Hematopoietic multipotent progenitor cell treated with erythropoietin and hydrocortisone succinate and interleukin-3 and kit ligand, for 6 days (in vitro differentiated cells): ENCODE measurements around the gene CRPPA.
"Not testable (repeated sequence)": the region's sequence is repeated elsewhere in the genome, so short reads cannot be mapped to it uniquely, and the experiment has no call there.

Source experiments
- DNase-seq: peaks from one replicate; pipeline ENCODE4 v3.0.0-alpha.2; 2015

The CRPPA gene

GRCh38 chr7:16421333-16422102, at the start of gene CRPPA:
TSS of gene CRPPA (minus strand) at chr7:16421538. CDS start at chr7:16421322, 216 bp downstream.
- DNase-seq = peak; percentile 62

GRCh38 chr7:16465469-16466361, 44.4 kb upstream of the CRPPA start, which contains the start of gene SOSTDC1:
TSS of gene SOSTDC1 (minus strand) at chr7:16465738. CDS start at chr7:16465668, 70 bp downstream.
- peak; percentile 13 for DNase-seq

DNA sequence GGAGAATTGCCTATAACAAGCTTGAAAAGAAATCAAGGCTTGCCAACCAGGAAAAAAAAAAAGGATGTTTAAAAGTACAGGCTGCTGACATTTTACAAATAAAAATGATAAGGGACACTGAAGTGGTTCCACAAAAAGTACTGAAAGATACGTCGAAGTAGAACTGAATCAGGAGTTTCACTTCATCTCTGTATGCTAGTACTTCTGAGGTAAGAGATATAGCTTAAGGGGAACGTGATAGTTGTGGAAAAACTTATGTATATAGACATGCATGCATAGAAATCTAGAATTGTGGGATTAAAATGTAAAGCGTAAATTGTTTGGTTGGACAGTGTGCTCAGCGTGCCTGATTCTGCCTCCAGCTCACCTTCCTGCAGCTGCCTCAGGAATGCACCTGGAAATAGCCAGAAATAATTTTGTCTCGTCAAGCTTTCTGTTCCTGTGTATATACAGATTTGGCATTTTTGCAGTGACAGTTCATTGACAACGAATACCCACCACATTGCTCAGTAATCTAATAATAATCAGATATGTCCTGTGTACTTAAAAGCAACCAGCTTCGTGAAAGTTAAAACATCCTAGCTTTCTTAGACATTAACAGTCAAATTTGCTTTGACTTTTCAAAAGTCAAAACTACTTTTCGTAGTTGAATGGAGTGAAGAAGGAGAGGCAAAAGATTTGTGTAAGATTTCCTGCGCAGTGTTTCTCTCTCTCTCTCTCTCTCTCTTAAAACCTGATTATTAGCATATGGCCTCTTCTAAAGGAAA, 42.8 kb upstream of the CRPPA start:
- DNase-seq = no peak

GRCh38 chr7:16463520-16463919, 42.2 kb upstream of the CRPPA start:
- DNase-seq = no peak

GRCh38 chr7:16462431-16462889, 41.1 kb upstream of the CRPPA start:
- no peak for DNase-seq

DNA sequence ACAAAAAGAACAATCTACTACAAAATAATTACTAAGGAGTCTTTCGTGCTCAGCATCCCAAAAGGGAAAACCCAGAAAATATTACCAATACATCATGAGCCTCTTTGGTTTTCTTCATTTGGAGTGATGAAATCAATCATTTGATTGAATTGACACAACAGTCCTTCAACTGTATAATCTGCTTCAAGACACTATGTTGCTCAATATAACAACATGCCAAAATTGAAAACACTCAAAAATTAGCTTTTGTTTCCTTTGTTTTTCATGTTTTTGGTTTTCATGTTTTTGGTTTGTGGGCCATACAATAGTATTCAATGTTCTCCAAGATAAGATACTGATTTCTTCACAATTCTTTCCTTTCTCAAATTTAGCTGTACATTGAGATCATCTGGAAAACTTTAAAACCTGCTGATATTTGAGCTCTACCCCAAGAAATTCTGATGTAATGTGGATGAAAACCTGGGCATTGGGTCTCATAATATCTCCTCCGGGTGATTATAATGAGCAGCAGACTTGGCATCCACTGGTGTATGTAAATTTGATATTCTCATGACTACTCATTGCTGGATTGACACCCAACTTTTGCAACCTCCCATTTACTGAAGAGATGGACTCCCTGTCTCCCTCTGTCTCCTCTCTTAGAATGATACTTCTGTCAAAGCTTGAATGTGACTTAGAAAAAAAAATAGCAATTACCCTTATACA, 39.6 kb upstream of the CRPPA start:
- DNase-seq = no peak

GRCh38 chr7:16456303-16456702, 35.0 kb upstream of the CRPPA start:
- not testable (repeated sequence) for DNase-seq

DNA sequence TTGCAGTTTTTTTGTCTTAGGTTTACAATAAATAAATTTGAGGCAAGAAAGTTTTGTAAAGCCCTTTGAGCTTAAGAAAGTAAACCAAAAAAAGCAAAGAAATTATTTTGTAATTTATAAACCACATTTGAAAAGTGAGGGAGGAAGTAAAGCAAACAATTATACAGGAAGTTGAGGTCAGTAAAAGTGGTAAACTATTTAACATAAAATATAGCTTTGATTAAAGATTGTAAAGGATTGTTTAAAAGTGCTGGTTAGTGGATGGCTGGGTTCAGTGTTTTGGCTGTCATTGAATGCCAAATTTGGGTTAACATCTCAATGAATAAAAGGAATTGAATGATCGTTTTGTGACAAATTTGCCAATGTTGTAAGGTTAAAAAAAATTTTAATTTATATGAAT, 34.3 kb upstream of the CRPPA start:
- peak; percentile 9 for DNase-seq

DNA sequence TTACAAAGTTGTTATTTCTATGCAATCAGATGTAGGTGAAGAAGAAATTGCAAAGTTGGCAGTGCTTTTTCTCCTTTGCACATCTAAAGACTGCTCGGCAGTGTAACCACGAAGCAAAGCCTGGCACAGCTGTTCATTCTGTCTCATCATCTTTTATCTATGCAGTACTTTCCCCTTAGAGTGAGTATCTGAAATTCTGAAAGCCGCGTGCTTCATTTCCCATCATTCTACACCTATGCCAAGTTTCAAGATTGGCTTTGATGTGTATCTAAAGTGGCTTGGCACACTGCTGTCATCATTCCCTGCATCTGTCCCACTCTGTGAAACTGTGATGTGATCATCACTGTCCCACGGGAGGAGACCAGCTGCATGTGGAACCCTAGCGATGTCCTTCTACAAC, 29.0 kb upstream of the CRPPA start:
- DNase-seq = no peak

- no peak for DNase-seq
These were observed 26.5 kb upstream of the CRPPA start for GRCh38 chr7:16447876-16448275.

GRCh38 chr7:16446508-16446907, 25.2 kb upstream of the CRPPA start:
- DNase-seq = no peak

DNA sequence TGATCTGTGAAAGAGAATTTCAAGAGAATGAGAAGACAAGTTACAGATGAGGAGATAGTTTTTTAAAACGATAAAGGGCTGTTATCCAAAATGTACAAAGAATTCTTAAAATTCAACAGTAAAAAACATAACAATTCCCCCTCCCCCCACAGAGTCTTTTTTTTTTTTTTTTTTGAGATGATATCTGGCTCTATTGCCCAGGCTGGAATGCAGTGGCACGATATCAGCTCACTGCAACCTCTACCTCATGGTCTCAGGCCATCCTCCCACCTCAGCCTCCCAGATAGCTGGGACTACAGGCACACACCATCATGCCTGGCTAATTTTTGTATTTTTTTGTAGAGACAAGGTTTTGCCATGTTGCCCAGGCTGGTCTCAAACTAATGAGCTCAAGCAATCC, 22.5 kb upstream of the CRPPA start:
- not testable (repeated sequence) for DNase-seq

GRCh38 chr7:16438988-16439387, 17.6 kb upstream of the CRPPA start:
- DNase-seq = no peak

DNA sequence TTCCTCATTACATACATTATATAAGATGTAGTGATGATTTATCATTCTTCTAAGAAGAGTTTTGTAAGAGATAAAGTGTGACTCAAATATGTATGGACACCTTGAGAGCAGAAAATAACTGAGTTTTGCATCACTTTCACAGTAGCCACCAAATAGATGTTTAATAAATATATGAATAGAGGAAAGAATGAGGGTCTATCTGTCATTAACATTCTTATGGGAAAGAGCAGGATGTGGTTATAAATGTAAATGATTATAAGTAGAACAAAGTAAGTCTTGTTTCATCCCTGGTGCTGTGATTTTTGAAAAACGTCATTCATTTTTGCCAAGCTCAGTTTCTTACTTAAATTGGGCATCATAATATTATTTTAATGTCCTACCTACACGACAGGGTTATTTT, 15.0 kb upstream of the CRPPA start:
- no peak for DNase-seq

DNA sequence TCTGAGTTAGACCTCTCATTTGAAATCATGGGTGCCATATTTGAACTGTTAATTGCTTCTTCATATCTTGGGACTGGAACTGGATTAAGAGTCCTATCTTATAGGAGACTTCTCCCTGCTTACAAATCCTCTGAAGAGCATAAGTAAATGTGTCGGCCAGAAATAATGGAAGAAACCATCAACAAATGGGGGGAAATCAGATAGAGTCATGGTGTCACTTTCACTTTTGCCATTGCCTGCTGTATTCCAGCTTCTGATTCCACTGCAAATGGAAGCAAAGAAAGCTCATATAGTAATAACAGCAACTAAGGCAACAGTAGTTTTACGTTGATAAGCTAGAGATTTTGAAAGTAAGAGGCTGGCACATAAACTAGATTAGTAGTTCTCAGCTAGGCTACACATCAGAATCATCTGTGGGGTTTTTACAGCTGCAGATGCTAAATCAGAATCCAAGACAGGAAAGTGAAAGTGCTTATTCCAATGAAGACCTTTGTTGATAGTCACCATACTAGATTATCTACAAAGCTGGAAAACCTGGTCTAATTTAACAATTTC, 12.3 kb upstream of the CRPPA start:
- no peak for DNase-seq

- DNase-seq = no peak
These were observed 11.0 kb upstream of the CRPPA start for GRCh38 chr7:16432425-16432731.

DNA sequence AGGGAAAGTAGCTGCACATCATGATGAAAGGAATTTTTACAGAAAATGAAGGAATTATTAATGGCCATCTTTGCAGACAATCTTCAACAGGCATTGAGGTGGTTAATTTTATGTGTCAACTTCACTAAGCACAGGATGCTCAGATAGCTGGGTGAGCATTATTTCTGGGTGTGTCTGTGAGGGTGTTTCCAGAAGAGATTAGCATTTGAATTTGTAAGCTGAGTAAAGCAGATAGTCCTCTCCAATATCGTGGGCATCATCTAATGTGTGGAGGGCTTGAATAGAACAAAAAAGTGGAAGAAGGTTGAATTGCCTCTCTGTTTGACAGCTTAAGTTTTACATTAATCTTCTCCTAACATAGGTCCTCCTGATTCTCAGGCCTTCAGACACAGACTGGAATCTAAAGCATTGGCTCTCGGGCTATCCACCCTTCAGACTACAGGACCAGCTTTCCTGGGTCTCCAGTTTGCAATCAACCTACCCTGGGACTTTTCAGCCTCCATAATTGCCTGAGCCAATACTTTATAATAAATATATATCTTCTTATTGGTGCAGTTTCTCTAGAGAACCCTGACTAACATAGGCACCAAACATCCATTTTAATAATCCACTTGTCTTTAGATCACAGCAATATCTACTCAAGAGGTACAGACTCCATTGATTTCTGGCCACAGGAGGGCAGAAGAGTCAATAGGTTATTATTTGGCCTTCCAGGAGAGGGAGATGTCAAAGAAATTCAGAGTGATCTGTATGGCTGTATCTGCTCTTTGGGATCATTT, 10.5 kb upstream of the CRPPA start:
- peak; percentile 77 for DNase-seq

- DNase-seq = no peak
These were observed 8.8 kb upstream of the CRPPA start for GRCh38 chr7:16430133-16430532.

DNA sequence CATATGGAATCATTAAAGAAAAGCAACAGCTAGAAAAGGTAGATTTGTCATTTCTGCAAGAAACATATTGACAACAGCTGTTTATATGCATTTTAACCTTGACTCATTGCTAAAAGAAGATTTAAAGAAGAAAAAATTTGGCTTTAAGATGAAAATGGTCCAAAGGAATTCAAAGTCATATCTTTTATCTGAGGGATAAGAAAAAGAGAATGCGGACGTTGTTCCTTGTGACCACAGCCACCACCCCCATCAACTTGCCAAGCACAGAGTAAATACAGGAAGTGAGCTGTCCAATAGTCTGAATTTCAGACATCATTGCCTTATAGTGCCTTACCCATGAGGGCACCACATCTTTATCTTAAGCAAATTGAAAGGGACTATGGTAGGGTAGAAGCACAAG, 7.3 kb upstream of the CRPPA start:
- peak; percentile 57 for DNase-seq

- DNase-seq = no peak
These were observed 6.8 kb upstream of the CRPPA start for GRCh38 chr7:16428182-16428581.

DNA sequence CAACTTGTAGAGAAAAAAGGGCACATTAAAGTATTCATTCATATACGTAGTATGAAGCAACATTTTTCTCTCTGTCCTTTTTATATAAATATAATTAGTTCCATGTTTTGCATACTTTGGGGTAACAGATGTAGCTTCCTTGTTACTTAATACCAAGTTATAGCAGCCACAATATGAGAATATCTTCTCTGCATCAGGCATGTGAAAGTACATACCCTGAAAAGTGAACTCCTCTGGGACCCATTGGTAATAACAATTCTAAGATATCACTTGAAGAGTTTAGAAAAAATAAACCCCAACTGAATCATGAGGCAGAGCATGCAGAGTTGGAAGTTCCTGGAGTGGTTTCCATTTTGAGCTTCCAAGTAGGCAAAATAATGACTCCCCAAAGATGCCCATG, 2.4 kb upstream of the CRPPA start:
- no peak for DNase-seq
